Epithelial cell of esophagus (primary cell): Measurements from ENCODE around the gene CFAP97D2.
"Not testable (repeated sequence)": the region's sequence is repeated elsewhere in the genome, so short reads cannot be mapped to it uniquely, and the experiment has no call there.

Experiments used
- DNase-seq: peaks from one replicate; pipeline ENCODE4 v3.0.0; 2010; ENCODE audit warnings: low read depth
- H3K4me3 ChIP-seq: 2 replicates; pipeline ENCODE4 v1.5.1; 2011; ENCODE audit warnings: mild to moderate bottlenecking, low read length, control low read depth
- TF ChIP-seq, protein P1 (sequence below): IDR thresholded peaks from 2 replicates; pipeline ENCODE4 v1.5.1; 2011; ENCODE audit warnings: low read depth, mild to moderate bottlenecking, low read length, control low read depth, inconsistent platforms; ENCODE audit not compliant: insufficient read depth; ENCODE audit errors: missing control alignments

CFAP97D2 gene

DNA sequence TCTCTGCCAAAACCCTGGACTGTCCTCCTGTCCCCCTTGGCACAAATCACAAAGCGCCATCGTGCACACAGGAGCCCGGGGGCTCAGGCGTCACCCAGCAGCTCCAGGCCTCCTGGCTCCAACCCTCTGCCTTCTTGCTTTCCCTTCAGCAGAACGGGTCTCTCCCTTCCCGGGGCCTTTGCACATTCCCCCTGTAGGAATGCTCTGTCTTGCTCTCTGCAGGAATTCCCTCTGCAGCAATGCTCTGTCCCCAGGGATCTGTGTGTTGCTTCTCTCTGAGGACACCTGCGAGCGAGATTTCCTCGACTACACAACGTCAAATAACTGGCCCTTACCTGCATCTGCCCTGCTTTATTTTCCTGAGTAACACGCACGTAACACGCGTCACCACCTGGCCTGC lies 33.3 kb upstream of the CFAP97D2 start:
- H3K4me3 ChIP-seq: no peak overlapping the region
- TF ChIP-seq, protein P1, sequence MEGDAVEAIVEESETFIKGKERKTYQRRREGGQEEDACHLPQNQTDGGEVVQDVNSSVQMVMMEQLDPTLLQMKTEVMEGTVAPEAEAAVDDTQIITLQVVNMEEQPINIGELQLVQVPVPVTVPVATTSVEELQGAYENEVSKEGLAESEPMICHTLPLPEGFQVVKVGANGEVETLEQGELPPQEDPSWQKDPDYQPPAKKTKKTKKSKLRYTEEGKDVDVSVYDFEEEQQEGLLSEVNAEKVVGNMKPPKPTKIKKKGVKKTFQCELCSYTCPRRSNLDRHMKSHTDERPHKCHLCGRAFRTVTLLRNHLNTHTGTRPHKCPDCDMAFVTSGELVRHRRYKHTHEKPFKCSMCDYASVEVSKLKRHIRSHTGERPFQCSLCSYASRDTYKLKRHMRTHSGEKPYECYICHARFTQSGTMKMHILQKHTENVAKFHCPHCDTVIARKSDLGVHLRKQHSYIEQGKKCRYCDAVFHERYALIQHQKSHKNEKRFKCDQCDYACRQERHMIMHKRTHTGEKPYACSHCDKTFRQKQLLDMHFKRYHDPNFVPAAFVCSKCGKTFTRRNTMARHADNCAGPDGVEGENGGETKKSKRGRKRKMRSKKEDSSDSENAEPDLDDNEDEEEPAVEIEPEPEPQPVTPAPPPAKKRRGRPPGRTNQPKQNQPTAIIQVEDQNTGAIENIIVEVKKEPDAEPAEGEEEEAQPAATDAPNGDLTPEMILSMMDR: no peak
- no peak for DNase-seq

DNA sequence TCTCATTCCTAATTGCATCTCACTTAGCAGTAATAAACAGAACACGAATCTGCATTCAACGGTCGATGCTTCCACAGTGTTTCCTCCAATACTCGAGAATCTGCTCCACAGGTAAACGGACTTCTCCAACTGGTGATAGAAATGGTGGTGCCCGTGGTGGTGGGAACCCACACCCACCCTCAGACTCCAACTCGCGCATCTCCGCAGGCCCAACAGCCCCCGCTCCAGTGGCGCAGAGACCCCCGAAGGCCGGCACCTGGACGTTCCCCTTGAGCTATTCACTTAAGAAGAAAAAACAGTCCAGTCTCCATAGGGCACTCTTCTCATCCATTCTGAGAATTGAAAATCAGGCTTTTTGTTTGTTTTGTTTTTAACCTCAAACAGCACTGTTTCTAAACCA lies 32.9 kb upstream of the CFAP97D2 start:
- no peak for DNase-seq
- H3K4me3 ChIP-seq: no peak overlapping the region
- TF ChIP-seq, protein P1: no peak

DNA sequence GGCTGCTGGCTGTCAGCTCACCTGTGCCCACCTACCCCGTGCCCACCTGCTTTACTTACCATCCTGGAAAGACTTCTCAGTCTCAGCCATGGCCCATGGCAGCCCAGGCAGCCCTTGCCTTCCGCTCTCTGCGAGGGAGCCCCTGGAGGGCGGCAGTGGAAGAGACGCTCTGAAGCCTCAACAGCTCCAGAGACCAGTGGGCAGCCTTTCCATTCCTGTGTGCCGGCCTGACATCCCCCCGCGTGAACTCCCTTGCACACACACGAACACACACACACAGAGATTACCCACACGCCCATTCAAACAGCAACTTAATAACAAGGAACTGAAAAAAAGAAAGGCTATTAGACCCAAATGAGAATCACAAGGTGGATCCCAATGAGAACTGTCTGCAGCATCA lies 32.4 kb upstream of the CFAP97D2 start:
- no peak for DNase-seq
- no peak overlapping the region for H3K4me3 ChIP-seq
- TF ChIP-seq, protein P1: no peak

DNA sequence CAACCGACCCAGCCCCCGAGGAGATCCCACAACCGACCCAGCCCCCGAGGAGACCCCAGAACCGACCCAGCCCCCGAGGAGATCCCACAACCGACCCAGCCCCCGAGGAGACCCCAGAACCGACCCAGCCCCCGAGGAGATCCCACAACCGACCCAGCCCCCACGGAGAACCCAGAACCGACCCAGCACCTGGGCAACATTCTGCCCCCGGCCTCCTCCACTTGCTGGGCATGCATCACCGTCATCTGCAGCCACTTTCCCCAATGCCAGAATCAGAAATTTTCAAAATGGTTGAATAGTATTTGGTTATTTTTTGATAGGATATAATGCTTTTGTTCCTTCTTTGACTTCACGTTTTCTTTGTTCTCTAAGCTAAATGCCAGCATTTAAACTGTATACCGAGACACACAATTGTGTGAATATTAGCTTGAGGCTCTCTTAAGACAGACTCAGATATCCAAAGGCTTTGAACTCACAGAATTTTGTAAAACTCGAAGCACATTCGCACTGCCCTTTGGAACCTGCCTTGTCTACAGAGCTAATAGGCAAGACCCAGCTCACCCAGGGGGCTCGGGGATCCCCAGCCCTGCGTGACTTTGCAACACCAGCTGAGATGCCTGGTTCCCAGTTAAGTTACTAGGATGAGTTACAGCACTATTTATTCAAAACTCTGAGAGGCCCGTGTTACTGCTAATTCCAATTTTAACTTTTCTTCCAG lies 31.1 kb upstream of the CFAP97D2 start:
- TF ChIP-seq, protein P1: no peak
- DNase-seq: no peak
- no peak overlapping the region for H3K4me3 ChIP-seq

DNA sequence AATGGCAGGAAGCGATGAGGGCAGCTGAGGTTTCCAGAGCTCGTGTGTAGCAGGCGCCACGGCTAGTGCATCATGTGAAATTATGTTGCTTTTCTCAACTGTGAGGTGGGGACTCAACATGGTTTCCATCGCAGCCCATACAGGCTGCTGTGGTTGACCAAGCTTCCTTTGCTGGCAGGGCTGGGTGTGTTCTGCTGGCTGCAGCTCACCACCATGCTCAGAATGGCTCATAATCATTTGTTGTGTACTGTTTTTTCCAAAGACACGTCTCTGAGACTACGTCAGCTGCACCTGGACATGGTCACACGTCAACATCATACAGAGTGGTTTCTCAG lies 30.6 kb upstream of the CFAP97D2 start:
- H3K4me3 ChIP-seq: no peak overlapping the region
- TF ChIP-seq, protein P1: no peak
- no peak for DNase-seq

DNA sequence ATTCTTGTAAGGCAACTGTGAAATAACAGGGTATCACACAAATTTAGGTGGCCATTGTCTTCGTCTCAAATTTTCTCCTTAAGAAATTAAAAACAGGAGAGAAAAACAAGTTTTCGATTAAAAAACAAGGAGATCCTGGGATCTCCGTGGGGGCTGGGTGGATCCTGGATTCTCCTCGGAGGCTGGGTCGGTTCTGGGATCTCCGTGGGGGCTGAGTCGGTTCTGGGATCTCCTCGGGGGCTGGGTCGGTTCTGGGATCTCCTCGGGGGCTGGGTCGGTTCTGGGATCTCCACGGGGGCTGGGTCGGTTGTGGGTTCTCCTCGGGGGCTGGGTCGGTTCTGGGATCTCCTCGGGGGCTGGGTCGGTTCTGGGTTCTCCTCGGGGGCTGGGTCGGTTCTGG lies 30.2 kb upstream of the CFAP97D2 start:
- H3K4me3 ChIP-seq, DNase-seq: not testable (repeated sequence)

DNA sequence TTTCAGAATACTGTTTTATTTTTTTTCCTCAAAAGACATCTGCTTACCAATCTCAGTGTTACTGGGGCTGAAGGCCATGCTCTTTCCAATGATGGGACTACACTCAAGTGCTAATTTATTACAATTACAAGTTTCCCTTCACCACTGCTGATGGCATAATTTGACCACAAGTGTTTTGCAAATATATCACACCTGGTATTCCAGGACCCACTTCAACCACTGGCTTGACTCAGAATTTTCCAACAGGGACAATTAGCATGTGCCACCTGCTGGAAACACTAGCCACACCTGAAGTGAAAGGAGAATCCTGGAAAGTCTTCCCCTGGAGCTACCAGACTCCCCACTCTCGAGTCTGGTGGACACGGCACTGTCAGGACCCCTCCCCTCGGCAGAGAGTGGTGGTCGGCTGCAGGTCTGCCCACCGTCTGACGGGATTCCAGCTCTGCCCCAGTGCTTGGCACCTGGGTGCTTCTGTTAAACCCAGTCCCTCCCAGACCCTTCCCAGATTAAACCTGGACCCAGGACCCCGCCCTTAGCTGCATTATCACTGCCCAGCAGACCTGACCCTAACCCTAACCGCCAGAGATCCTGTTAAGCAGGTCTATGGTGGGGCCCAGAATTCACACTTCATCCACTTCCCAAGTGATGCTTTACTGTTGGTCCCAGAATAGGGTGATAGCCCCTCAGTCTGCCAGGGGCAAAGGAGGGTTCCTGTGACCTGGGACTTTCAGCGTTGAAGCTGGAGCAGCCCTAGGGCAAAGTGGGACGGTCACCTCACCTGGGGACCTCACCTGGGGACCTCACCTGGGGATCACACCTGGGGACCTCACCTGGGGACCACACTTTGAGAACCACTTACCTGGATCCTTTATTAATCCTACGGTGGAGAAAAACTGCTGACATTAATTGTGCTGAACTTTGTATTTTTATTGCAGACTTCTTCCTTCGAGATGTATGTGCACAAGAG lies 29.0 kb upstream of the CFAP97D2 start:
- H3K4me3 ChIP-seq: no peak overlapping the region
- TF ChIP-seq, protein P1: no peak
- no peak for DNase-seq
